Measurements from ENCODE around the gene MAK.
A peak's percentile ranks its signal among the peaks of the same experiment; 100 is the strongest.
"Not testable (repeated sequence)": the region's sequence is repeated elsewhere in the genome, so short reads cannot be mapped to it uniquely, and the experiment has no call there.

Gene MAK

GRCh38 chr6:10742251-10742650 lies 96.1 kb downstream of the MAK start:
- no peak for DNase-seq (ENCODE audit: low read depth)
- TF ChIP-seq, protein P1, sequence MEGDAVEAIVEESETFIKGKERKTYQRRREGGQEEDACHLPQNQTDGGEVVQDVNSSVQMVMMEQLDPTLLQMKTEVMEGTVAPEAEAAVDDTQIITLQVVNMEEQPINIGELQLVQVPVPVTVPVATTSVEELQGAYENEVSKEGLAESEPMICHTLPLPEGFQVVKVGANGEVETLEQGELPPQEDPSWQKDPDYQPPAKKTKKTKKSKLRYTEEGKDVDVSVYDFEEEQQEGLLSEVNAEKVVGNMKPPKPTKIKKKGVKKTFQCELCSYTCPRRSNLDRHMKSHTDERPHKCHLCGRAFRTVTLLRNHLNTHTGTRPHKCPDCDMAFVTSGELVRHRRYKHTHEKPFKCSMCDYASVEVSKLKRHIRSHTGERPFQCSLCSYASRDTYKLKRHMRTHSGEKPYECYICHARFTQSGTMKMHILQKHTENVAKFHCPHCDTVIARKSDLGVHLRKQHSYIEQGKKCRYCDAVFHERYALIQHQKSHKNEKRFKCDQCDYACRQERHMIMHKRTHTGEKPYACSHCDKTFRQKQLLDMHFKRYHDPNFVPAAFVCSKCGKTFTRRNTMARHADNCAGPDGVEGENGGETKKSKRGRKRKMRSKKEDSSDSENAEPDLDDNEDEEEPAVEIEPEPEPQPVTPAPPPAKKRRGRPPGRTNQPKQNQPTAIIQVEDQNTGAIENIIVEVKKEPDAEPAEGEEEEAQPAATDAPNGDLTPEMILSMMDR (conservative IDR thresholded peaks at IDR 0.05; ENCODE audit: low read depth, low read length): no peak
- no peak overlapping the region for H3K4me3 ChIP-seq (ENCODE audit: low read depth, low read length)

GRCh38 chr6:10741643-10742042 lies 96.7 kb downstream of the MAK start:
- H3K4me3 ChIP-seq (ENCODE audit: low read depth, low read length); DNase-seq (ENCODE audit: low read depth): not testable (repeated sequence)

- H3K4me3 ChIP-seq (ENCODE audit: low read depth, low read length): no peak overlapping the region
- DNase-seq (ENCODE audit: low read depth): no peak
- TF ChIP-seq, protein P1 (conservative IDR thresholded peaks at IDR 0.05; ENCODE audit: low read depth, low read length): no peak
Measured at GRCh38 chr6:10740061-10740460, 98.3 kb downstream of the MAK start.

DNA sequence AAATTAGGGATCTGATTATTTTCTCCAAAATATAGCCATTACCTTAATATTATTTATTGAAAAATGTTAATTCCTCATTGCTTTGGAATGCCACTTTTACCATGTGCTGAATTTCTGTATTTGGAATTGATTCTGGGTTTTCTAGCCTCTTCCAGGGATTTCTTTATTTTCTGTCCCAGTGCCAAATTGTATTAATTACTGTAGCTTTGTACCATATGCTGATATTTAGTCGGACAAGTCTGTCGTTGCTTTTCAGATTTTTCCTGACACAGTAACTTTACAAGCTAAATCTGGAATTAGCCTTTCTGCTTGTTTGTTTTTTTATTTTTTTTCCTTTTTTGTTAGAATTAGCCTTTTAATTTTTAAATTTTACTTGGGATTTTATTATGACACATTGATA lies 101.6 kb downstream of the MAK start:
- TF ChIP-seq, protein P1 (conservative IDR thresholded peaks at IDR 0.05; ENCODE audit: low read depth, low read length): no peak
- DNase-seq (ENCODE audit: low read depth): no peak
- no peak overlapping the region for H3K4me3 ChIP-seq (ENCODE audit: low read depth, low read length)

DNA sequence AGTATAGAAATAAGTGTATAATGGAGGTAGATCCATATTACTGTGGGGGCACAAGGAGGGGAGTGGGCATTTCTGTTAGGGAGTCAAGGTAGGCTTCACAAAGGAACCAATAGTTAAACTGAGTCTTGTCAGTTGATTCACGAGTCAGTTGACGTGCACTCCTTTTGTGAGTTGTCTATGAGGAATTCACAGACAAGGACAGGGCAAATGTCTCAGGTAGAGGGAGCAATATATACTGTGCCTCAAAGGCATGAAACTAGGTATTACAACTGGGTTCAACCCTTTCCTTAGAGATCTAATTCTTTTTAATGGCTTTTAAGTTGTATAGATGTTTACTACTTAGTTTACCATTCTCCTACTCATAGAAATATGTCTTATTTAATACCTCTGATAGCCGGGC lies 104.5 kb downstream of the MAK start:
- no peak for DNase-seq (ENCODE audit: low read depth)
- TF ChIP-seq, protein P1 (conservative IDR thresholded peaks at IDR 0.05; ENCODE audit: low read depth, low read length): no peak
- no peak overlapping the region for H3K4me3 ChIP-seq (ENCODE audit: low read depth, low read length)

GRCh38 chr6:10733151-10733715 lies 105.1 kb downstream of the MAK start:
- TF ChIP-seq, protein P1 (conservative IDR thresholded peaks at IDR 0.05; ENCODE audit: low read depth, low read length): no peak
- H3K4me3 ChIP-seq (ENCODE audit: low read depth, low read length): no peak overlapping the region
- peak; percentile 15 for DNase-seq (ENCODE audit: low read depth)

DNA sequence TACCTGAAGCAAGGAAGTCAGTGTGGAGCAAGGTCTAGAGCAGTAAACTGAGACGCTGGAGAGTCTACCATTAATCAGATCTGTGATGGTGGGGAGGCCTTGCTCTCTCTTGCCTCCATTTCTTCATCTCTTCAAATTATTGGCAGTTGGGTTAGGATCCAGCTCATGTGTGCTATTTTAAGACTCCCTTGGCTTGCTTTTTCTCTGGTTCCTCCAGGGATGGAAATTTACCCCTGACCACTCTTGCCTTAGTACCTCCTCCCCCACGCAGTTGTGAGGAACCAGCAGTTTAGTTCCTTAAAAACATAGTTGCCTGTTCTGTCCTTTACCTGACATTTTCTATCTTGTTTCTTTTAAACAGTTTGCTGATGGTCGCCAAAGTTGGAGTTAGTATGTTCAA lies 108.1 kb downstream of the MAK start:
- TF ChIP-seq, protein P1 (conservative IDR thresholded peaks at IDR 0.05; ENCODE audit: low read depth, low read length): no peak
- H3K4me3 ChIP-seq (ENCODE audit: low read depth, low read length): no peak overlapping the region
- DNase-seq (ENCODE audit: low read depth): no peak
